NCI-H1048 (cell line): ENCODE results near the gene TMEM35B.
"Not testable (repeated sequence)": the region's sequence is repeated elsewhere in the genome, so short reads cannot be mapped to it uniquely, and the experiment has no call there.

Experiments used
- DNase-seq: peaks from one replicate; lab custom pipeline; 2025; lab: John Stamatoyannopoulos, UW

TMEM35B gene

GRCh38 chr1:34975771-34976170, 9.4 kb downstream of the TMEM35B start:
- no peak for DNase-seq

GRCh38 chr1:34975338-34975737, 9.8 kb downstream of the TMEM35B start:
- no peak for DNase-seq

- no peak for DNase-seq
Measured at GRCh38 chr1:34974626-34975025, 10.5 kb downstream of the TMEM35B start.

GRCh38 chr1:34973326-34973725, 11.8 kb downstream of the TMEM35B start:
- no peak for DNase-seq

GRCh38 chr1:34970829-34971228, 14.3 kb downstream of the TMEM35B start:
- no peak for DNase-seq

GRCh38 chr1:34970220-34970735, 14.9 kb downstream of the TMEM35B start:
- DNase-seq = no peak

GRCh38 chr1:34968297-34968696, 16.9 kb downstream of the TMEM35B start:
- DNase-seq = not testable (repeated sequence)

- not testable (repeated sequence) for DNase-seq
Measured at GRCh38 chr1:34967672-34968071, 17.5 kb downstream of the TMEM35B start.

GRCh38 chr1:34965597-34965996, 19.6 kb downstream of the TMEM35B start:
- no peak for DNase-seq

- no peak for DNase-seq
Measured at GRCh38 chr1:34950428-34950827, 34.7 kb downstream of the TMEM35B start.

- DNase-seq = not testable (repeated sequence)
Measured at GRCh38 chr1:34948739-34949138, 36.4 kb downstream of the TMEM35B start.

- DNase-seq = not testable (repeated sequence)
Measured at GRCh38 chr1:34947641-34948314, 37.4 kb downstream of the TMEM35B start.

- no peak for DNase-seq
Measured at GRCh38 chr1:34946211-34946610, 38.9 kb downstream of the TMEM35B start.

GRCh38 chr1:34941798-34942197, 43.3 kb downstream of the TMEM35B start:
- DNase-seq = not testable (repeated sequence)
